ENCODE measurements around the gene TPRG1. TPM values are rescaled to one million over a fixed set of nuclear protein-coding genes. Genes with fewer than 3 reads are reported as not detected.
A peak's percentile ranks its signal among the peaks of the same experiment; 100 is the strongest.

The TPRG1 gene
- total RNA-seq, 1 donor from 2014 or later, result 11.6 TPM

- peaks cover 14% of the 10 kb centered on the region for H3K9me3 Mint-ChIP-seq
- DNase-seq (ENCODE audit: extremely low spot score, unreplicated experiment), result no peak
- peak; percentile 38 for TF ChIP-seq CTCF (conservative IDR thresholded peaks at IDR 0.05)
- peaks cover 5% of the 10 kb centered on the region for H3K36me3 Mint-ChIP-seq
- H3K4me1 Mint-ChIP-seq (ENCODE audit: unreplicated experiment), result no peaks in the 10 kb centered on the region
- H3K4me3 Mint-ChIP-seq, result no peak overlapping the region
- H3K27me3 Mint-ChIP-seq, result no peaks in the 10 kb centered on the region
- no peak overlapping the region for H3K27ac Mint-ChIP-seq
Observed at GRCh38 chr3:189195302-189195701, 23.5 kb downstream of the TPRG1 start.

- Mint-ChIP-seq H3K36me3 (no peaks in the 10 kb centered on the region), H3K4me1 (ENCODE audit: unreplicated experiment) (peaks cover 9% of the 10 kb centered on the region), H3K4me3 (no peak overlapping the region), H3K27me3 (peaks cover 4% of the 10 kb centered on the region), H3K27ac (no peak overlapping the region), H3K9me3 (no peaks in the 10 kb centered on the region)
- no peak for TF ChIP-seq CTCF (conservative IDR thresholded peaks at IDR 0.05)
- no peak for DNase-seq (ENCODE audit: extremely low spot score, unreplicated experiment)
Observed at GRCh38 chr3:189202106-189202505, 30.3 kb downstream of the TPRG1 start.

- no peak for DNase-seq (ENCODE audit: extremely low spot score, unreplicated experiment)
- no peak for TF ChIP-seq CTCF (conservative IDR thresholded peaks at IDR 0.05)
- Mint-ChIP-seq H3K27me3 (peaks cover 4% of the 10 kb centered on the region), H3K4me1 (ENCODE audit: unreplicated experiment) (peaks cover 9% of the 10 kb centered on the region), H3K9me3 (no peaks in the 10 kb centered on the region), H3K4me3 (no peak overlapping the region), H3K27ac (no peak overlapping the region), H3K36me3 (no peaks in the 10 kb centered on the region)
Observed at GRCh38 chr3:189202583-189202982, 30.8 kb downstream of the TPRG1 start.

DNA sequence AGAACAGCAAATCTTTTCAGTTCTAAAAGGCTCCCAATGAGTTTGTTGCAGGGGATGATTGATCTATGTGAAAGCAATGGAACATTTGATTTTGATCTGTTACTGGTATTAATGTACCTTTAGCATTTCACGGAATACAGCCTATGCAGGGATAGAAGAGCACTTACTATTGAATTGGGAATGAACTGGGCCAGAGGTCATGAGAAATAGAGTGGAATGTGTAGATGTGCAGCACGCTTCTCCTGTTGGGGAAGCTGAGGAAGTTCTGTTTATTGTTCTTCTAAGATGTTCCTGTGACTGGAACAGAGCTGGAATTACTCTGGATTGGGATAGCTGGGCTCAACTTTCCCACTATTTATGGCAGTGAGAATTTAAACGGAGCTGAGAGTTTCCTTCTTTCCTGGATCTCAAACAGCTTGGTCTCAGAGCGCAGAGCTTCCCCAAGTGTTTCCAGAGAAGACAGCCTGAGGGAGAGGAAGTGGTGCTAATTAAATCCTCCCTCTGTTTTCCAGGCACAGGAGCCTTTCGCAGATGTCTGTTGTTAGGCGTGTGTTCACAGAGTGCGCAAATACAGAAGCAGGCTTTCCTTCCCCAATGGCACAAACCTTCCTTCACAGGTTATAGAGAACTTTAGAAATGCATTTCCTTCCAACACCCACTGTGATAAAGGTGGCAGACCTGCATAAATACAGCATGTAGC, 32.5 kb downstream of the TPRG1 start:
- TF ChIP-seq CTCF (conservative IDR thresholded peaks at IDR 0.05), result no peak
- peak overlapping the region; percentile 5 for H3K27ac Mint-ChIP-seq

GRCh38 chr3:189204937-189205336, 33.2 kb downstream of the TPRG1 start:
- Mint-ChIP-seq H3K9me3 (no peaks in the 10 kb centered on the region), H3K27ac (peak overlapping the region; percentile 5), H3K27me3 (peaks cover 4% of the 10 kb centered on the region), H3K36me3 (no peaks in the 10 kb centered on the region), H3K4me1 (ENCODE audit: unreplicated experiment) (peaks cover 9% of the 10 kb centered on the region), H3K4me3 (no peak overlapping the region)
- TF ChIP-seq CTCF (conservative IDR thresholded peaks at IDR 0.05), result no peak
- DNase-seq (ENCODE audit: extremely low spot score, unreplicated experiment), result no peak

More for the DNA sequence above, 32.5 kb downstream of the TPRG1 start:
- H3K4me3 Mint-ChIP-seq, result no peak overlapping the region
- DNase-seq (ENCODE audit: extremely low spot score, unreplicated experiment), result no peak
- H3K27me3 Mint-ChIP-seq, result peaks cover 4% of the 10 kb centered on the region
- no peaks in the 10 kb centered on the region for H3K36me3 Mint-ChIP-seq
- H3K4me1 Mint-ChIP-seq (ENCODE audit: unreplicated experiment), result peaks cover 9% of the 10 kb centered on the region
- no peaks in the 10 kb centered on the region for H3K9me3 Mint-ChIP-seq
